Breast epithelium (tissue), 3 donors: ENCODE results near the gene SAMD11.

Source experiments
- POLR2AphosphoS5 ChIP-seq, 3 donors: sonication (generic); formaldehyde crosslinking; IDR thresholded peaks; one replicate each; pipeline ENCODE4 v1.6.1; 2017; ENCODE audit warnings: antibody characterized with exemption in 3 of 3
- TF ChIP-seq, protein P1 (sequence below), 3 donors: fragments of 450-650 bp; IDR thresholded peaks; one replicate each; pipeline ENCODE4 v1.5.1; 2016 to 2017; ENCODE audit warnings: antibody characterized with exemption in 3 of 3, mild to moderate bottlenecking in 3 of 3, moderate library complexity in 3 of 3

- TF ChIP-seq, protein P1, sequence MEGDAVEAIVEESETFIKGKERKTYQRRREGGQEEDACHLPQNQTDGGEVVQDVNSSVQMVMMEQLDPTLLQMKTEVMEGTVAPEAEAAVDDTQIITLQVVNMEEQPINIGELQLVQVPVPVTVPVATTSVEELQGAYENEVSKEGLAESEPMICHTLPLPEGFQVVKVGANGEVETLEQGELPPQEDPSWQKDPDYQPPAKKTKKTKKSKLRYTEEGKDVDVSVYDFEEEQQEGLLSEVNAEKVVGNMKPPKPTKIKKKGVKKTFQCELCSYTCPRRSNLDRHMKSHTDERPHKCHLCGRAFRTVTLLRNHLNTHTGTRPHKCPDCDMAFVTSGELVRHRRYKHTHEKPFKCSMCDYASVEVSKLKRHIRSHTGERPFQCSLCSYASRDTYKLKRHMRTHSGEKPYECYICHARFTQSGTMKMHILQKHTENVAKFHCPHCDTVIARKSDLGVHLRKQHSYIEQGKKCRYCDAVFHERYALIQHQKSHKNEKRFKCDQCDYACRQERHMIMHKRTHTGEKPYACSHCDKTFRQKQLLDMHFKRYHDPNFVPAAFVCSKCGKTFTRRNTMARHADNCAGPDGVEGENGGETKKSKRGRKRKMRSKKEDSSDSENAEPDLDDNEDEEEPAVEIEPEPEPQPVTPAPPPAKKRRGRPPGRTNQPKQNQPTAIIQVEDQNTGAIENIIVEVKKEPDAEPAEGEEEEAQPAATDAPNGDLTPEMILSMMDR (IDR thresholded peaks at IDR 0.05): no peak
- TF ChIP-seq POLR2AphosphoS5 (IDR thresholded peaks at IDR 0.05): no peak
Observed at GRCh38 chr1:936348-937264, 12.9 kb downstream of the SAMD11 start.
